Measurements from ENCODE around the gene ERFL.

ERFL gene

GRCh38 chr19:41926763-41927496 is 1.3 kb downstream of the ERFL start:
- H3K27me3 Mint-ChIP-seq, result peaks cover 10 to 12% of the 10 kb centered on the region in 2 donors
- peaks cover 31 to 45% of the 10 kb centered on the region in 2 donors for H3K4me1 Mint-ChIP-seq
- no peaks in the 10 kb centered on the region for H3K36me3 Mint-ChIP-seq
- ATAC-seq (replicated peaks), result no peak
- DNase-seq, result no peak
- no peaks in the 10 kb centered on the region for H3K9me3 Mint-ChIP-seq
- H3K27ac Mint-ChIP-seq, result no peak overlapping the region
- H3K4me3 Mint-ChIP-seq, result no peak overlapping the region

- no peak for DNase-seq
- no peak overlapping the region for H3K27ac Mint-ChIP-seq
- no peak overlapping the region for H3K4me3 Mint-ChIP-seq
- H3K9me3 Mint-ChIP-seq, result no peaks in the 10 kb centered on the region
- peaks cover 15 to 18% of the 10 kb centered on the region in 2 donors for H3K27me3 Mint-ChIP-seq
- H3K4me1 Mint-ChIP-seq, result peaks cover 33 to 45% of the 10 kb centered on the region in 2 donors
- no peak for ATAC-seq (replicated peaks)
- H3K36me3 Mint-ChIP-seq, result no peaks in the 10 kb centered on the region
These were observed 2.1 kb downstream of the ERFL start for GRCh38 chr19:41926028-41926762.

- Mint-ChIP-seq H3K27ac (no peak overlapping the region), H3K4me3 (no peak overlapping the region), H3K4me1 (peaks cover 32 to 43% of the 10 kb centered on the region in 2 donors), H3K9me3 (no peaks in the 10 kb centered on the region), H3K27me3 (peaks cover 17 to 20% of the 10 kb centered on the region in 2 donors), H3K36me3 (no peaks in the 10 kb centered on the region)
- ATAC-seq (replicated peaks) (no peak), DNase-seq (no peak)
These were observed 2.8 kb downstream of the ERFL start for GRCh38 chr19:41925208-41926003.

GRCh38 chr19:41924151-41925145 is 3.8 kb downstream of the ERFL start:
- Mint-ChIP-seq H3K4me3 (no peak overlapping the region), H3K9me3 (no peaks in the 10 kb centered on the region), H3K36me3 (no peaks in the 10 kb centered on the region), H3K4me1 (peaks cover 27 to 34% of the 10 kb centered on the region in 2 donors), H3K27me3 (peaks cover 17 to 20% of the 10 kb centered on the region in 2 donors), H3K27ac (no peak overlapping the region)
- DNase-seq, result no peak
- ATAC-seq (replicated peaks), result no peak

- Mint-ChIP-seq H3K4me1 (peaks cover 20 to 26% of the 10 kb centered on the region in 2 donors), H3K4me3 (peak overlapping the region; percentile 29 to 55), H3K27ac (peak overlapping the region; percentile 31), H3K27me3 (peaks cover 17 to 20% of the 10 kb centered on the region in 2 donors), H3K9me3 (no peaks in the 10 kb centered on the region), H3K36me3 (no peaks in the 10 kb centered on the region)
- ATAC-seq (replicated peaks) (peak; percentile 45 to 54), DNase-seq (no peak)
These were observed 5.0 kb downstream of the ERFL start for GRCh38 chr19:41923045-41923788.

GRCh38 chr19:41922585-41922984 is 5.7 kb downstream of the ERFL start:
- Mint-ChIP-seq H3K36me3 (no peaks in the 10 kb centered on the region), H3K4me3 (peak overlapping the region in 1 of 2 donors; percentile 5), H3K27me3 (peaks cover 17 to 20% of the 10 kb centered on the region in 2 donors), H3K4me1 (peaks cover 18 to 26% of the 10 kb centered on the region in 2 donors), H3K27ac (no peak overlapping the region), H3K9me3 (no peaks in the 10 kb centered on the region)
- DNase-seq (no peak), ATAC-seq (replicated peaks) (no peak)

GRCh38 chr19:41921577-41922576 is 6.4 kb downstream of the ERFL start:
- ATAC-seq (replicated peaks) (peak; percentile 48 to 57), DNase-seq (no peak)
- Mint-ChIP-seq H3K27me3 (peaks cover 17 to 20% of the 10 kb centered on the region in 2 donors), H3K9me3 (no peaks in the 10 kb centered on the region), H3K4me1 (peaks cover 18 to 26% of the 10 kb centered on the region in 2 donors), H3K36me3 (no peaks in the 10 kb centered on the region), H3K27ac (peak overlapping the region; percentile 43), H3K4me3 (peak overlapping the region; percentile 40 to 50)

- Mint-ChIP-seq H3K9me3 (no peaks in the 10 kb centered on the region), H3K4me3 (peak overlapping the region; percentile 40 to 50), H3K27ac (no peak overlapping the region), H3K4me1 (peaks cover 18 to 26% of the 10 kb centered on the region in 2 donors), H3K36me3 (no peaks in the 10 kb centered on the region), H3K27me3 (peaks cover 17 to 20% of the 10 kb centered on the region in 2 donors)
- DNase-seq (no peak), ATAC-seq (replicated peaks) (peak; percentile 28 to 35)
These were observed 7.2 kb downstream of the ERFL start for GRCh38 chr19:41920882-41921576.

GRCh38 chr19:41919948-41920712 is 8.1 kb downstream of the ERFL start:
- DNase-seq, result no peak
- Mint-ChIP-seq H3K4me3 (no peak overlapping the region), H3K36me3 (no peaks in the 10 kb centered on the region), H3K9me3 (no peaks in the 10 kb centered on the region), H3K27ac (no peak overlapping the region), H3K4me1 (peaks cover 18 to 26% of the 10 kb centered on the region in 2 donors), H3K27me3 (peaks cover 17 to 20% of the 10 kb centered on the region in 2 donors)
- ATAC-seq (replicated peaks), result peak; percentile 1 to 2

- DNase-seq (no peak), ATAC-seq (replicated peaks) (no peak)
- Mint-ChIP-seq H3K4me3 (no peak overlapping the region), H3K36me3 (no peaks in the 10 kb centered on the region), H3K4me1 (peaks cover 24 to 35% of the 10 kb centered on the region in 2 donors), H3K27me3 (peaks cover 20 to 25% of the 10 kb centered on the region in 2 donors), H3K27ac (no peak overlapping the region), H3K9me3 (no peaks in the 10 kb centered on the region)
These were observed 9.5 kb downstream of the ERFL start for GRCh38 chr19:41918653-41919244.

- Mint-ChIP-seq H3K4me3 (no peak overlapping the region), H3K9me3 (no peaks in the 10 kb centered on the region), H3K27me3 (peaks cover 16 to 27% of the 10 kb centered on the region in 2 donors), H3K36me3 (no peaks in the 10 kb centered on the region), H3K27ac (no peak overlapping the region), H3K4me1 (peaks cover 26 to 36% of the 10 kb centered on the region in 2 donors)
- DNase-seq, result no peak
- ATAC-seq (replicated peaks), result no peak
These were observed 10.2 kb downstream of the ERFL start for GRCh38 chr19:41918095-41918494.

Measured in stimulated activated naive B cell treated with anti-CD40 and anti-IgM and Interleukin-4, amounts not matched to agents 10 μg/mL and 1 μg/mL and 100 μg/mL, for 72 hours (primary cell).